BLaER1 treated with 17β-estradiol and CSF1 and Interleukin-3, amounts not matched to agents 10 nM and 100 nM (cell line): ENCODE measurements around the gene OR10R2.
"Not testable (repeated sequence)": the region's sequence is repeated elsewhere in the genome, so short reads cannot be mapped to it uniquely, and the experiment has no call there.

Experiments
- H3K27ac ChIP-seq, 11 experiments: shearing (Covaris generic); formaldehyde crosslinking; 2 replicates each; pipeline ENCODE4 v1.8.1; 2022
- H3K27me3 ChIP-seq, 11 experiments: shearing (Covaris generic); formaldehyde crosslinking; 2 replicates each; pipeline ENCODE4 v1.8.1; 2022
- H3K36me3 ChIP-seq, 11 experiments: shearing (Covaris generic); formaldehyde crosslinking; 2 replicates each; pipeline ENCODE4 v1.8.1; 2022
- H3K4me1 ChIP-seq, 10 experiments: shearing (Covaris generic); formaldehyde crosslinking; 2 replicates each; pipeline ENCODE4 v1.8.1; 2022
- H3K4me2 ChIP-seq, 11 experiments: shearing (Covaris generic); formaldehyde crosslinking; 2 replicates each; pipeline ENCODE4 v1.8.1; 2022
- H3K4me3 ChIP-seq, 10 experiments: shearing (Covaris generic); formaldehyde crosslinking; 2 replicates each; pipeline ENCODE4 v1.8.1; 2022
- H3K9ac ChIP-seq, 11 experiments: shearing (Covaris generic); formaldehyde crosslinking; 2 replicates each; pipeline ENCODE4 v1.8.1; 2022
- H3K9me3 ChIP-seq, 11 experiments: shearing (Covaris generic); formaldehyde crosslinking; replicated peaks in 1 of 11; 2 replicates each; pipeline ENCODE4 v1.8.1; 2022
- H4K20me1 ChIP-seq, 11 experiments: shearing (Covaris generic); formaldehyde crosslinking; 2 replicates each; pipeline ENCODE4 v1.8.1; 2022
- Cebpa-rat ChIP-seq, 11 experiments: shearing (Covaris generic); IDR thresholded peaks; 2 replicates each; pipeline ENCODE4 v1.8.1; 2022

The OR10R2 gene, protein sequence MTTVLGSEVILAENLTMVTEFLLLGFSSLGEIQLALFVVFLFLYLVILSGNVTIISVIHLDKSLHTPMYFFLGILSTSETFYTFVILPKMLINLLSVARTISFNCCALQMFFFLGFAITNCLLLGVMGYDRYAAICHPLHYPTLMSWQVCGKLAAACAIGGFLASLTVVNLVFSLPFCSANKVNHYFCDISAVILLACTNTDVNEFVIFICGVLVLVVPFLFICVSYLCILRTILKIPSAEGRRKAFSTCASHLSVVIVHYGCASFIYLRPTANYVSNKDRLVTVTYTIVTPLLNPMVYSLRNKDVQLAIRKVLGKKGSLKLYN

DNA sequence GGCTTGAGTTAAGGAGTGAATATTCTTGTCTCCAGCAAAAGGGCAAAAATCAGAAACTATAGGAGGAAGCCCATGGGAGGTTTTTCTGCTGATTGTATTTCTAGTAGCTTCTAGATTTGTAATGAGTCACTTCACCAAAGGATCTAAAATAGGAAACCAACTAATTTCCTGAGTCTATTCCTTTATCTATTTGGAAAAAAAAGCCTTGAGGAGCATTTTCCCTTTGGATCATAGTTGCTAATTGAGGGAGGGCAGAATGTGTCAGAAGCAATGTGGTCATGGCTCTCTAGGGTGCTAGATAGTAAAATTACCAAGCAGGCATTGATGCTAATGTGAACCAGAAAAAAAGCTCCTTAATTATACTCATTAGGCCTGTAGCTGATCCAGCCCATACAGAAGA, at the start of gene OR10R2:
TSS of gene OR10R2 (plus strand) at position 301 of the 400 bp plus-strand sequence. CDS start 106 bp downstream, outside the sequence.
- no peaks in the 10 kb centered on the region for H3K27me3 ChIP-seq
- H3K4me2 ChIP-seq = peak within 1 kb of the TSS in 3 of 11 experiments; percentile 53 to 63 (median 59); a peak in 6 of 22 replicates

DNA sequence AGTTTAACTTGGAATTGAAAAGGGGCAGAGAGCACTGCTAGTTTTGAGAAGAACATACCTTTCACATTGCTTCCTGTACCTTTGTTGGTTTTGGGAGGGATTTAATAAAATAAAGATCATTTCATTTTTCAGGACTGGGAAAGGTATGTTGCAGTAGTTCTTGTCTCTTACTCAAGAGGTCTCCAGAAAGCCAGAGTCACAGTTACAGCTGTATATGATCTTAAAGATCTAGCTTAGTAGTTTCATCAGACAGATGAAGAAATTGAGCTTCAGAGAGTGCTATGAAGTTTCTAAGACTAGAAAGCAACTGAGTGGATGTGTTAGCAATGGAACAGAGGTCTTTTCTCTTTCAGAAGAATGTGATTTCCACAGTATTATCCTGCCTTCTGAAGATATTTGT, 47.0 kb upstream of the OR10R2 start:
- H3K4me3 ChIP-seq = no peak overlapping the region
- no peak overlapping the region for H3K27ac ChIP-seq
- H3K4me1 ChIP-seq = peaks cover 0 to 3% (median 0%) of the 10 kb centered on the region in 10 experiments; a peak in 2 of 20 replicates
- no peak for TF ChIP-seq Cebpa-rat (IDR thresholded peaks at IDR 0.05)
- peaks cover 0 to 16% (median 8%) of the 10 kb centered on the region in 11 experiments; a peak in 12 of 22 replicates for H3K9me3 ChIP-seq
- H3K4me2 ChIP-seq = no peak overlapping the region
- H3K9ac ChIP-seq = no peak overlapping the region
- H3K36me3 ChIP-seq = no peaks in the 10 kb centered on the region
- H3K27me3 ChIP-seq = no peaks in the 10 kb centered on the region
- H4K20me1 ChIP-seq = no peaks in the 10 kb centered on the region

More for the DNA sequence above, at the start of gene OR10R2:
- TF ChIP-seq Cebpa-rat (IDR thresholded peaks at IDR 0.05) = no peak
- peaks cover 0 to 13% (median 0%) of the 10 kb centered on the region in 10 experiments; a peak in 6 of 20 replicates for H3K4me1 ChIP-seq
- no peaks in the 10 kb centered on the region for H4K20me1 ChIP-seq
- H3K9me3 ChIP-seq = no peaks in the 10 kb centered on the region
- H3K36me3 ChIP-seq = no peaks in the 10 kb centered on the region
- no peak within 1 kb of the TSS for H3K9ac ChIP-seq
- no peak within 1 kb of the TSS for H3K27ac ChIP-seq
- no peak within 1 kb of the TSS for H3K4me3 ChIP-seq

DNA sequence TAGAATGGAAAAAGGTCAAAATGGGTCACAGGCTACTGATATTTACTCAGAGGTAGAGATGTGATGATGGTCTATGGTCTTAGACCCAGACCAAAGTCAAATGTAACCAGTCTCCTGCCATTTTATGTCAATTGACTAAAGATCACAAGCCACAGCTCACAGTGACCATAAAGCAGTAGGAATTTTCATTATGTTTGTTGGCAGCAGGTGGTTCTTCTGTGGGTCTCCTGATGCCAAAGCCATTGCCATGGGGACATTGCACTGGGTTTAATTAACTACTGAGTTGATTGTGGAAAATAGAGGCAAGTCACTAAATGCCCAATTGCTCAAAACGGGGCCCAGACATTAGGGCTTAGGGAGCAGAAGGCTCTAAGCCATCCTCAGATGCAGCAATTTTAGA, 45.9 kb upstream of the OR10R2 start, which contains the start of gene OR10K2:
TSS of gene OR10K2 (minus strand) at position 101 of the 400 bp plus-strand sequence. CDS start 5,371 bp downstream, outside the sequence.
- Histone ChIP-seq H4K20me1 (no peaks in the 10 kb centered on the region), H3K4me3 (no peak within 1 kb of the TSS), H3K9ac (no peak within 1 kb of the TSS), H3K4me2 (no peak within 1 kb of the TSS), H3K4me1 (peaks cover 0 to 14% (median 0%) of the 10 kb centered on the region in 10 experiments; a peak in 2 of 20 replicates), H3K36me3 (no peaks in the 10 kb centered on the region), H3K9me3 (peaks cover 0 to 18% (median 8%) of the 10 kb centered on the region in 11 experiments; a peak in 12 of 22 replicates), H3K27me3 (no peaks in the 10 kb centered on the region), H3K27ac (no peak within 1 kb of the TSS)
- TF ChIP-seq Cebpa-rat (IDR thresholded peaks at IDR 0.05) = no peak

DNA sequence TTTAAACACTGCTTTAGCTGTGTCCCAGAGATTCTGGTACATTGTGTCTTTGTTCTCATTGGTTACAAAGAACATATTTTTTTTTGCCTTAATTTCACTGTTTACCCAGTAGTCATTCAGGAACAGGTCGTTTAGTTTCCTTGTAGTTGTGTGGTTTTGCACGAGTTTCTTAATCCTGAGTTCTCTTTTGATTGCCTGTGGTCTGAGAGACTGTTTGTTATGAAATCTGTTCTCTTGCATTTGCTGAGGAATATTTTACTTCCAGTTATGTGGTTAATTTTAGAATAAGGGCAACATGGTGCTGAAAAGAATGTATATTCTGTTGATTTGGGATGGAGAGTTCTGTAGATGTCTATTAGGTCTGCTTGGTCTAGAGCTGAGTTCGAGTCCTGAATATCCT, 41.9 kb upstream of the OR10R2 start:
- Histone ChIP-seq H3K4me2 (peak overlapping the region in 4 of 11 experiments; percentile 7 to 23 (median 12); a peak in 2 of 22 replicates), H3K27ac (peak overlapping the region in 1 of 11 experiments; percentile 29; a peak in 2 of 22 replicates), H3K9me3 (peaks cover 6 to 31% (median 10%) of the 10 kb centered on the region in 11 experiments; a peak in 16 of 22 replicates), H3K4me1 (peaks cover 0 to 22% (median 0%) of the 10 kb centered on the region in 10 experiments; a peak in 7 of 20 replicates)
- H3K9ac ChIP-seq, H3K36me3 ChIP-seq, H3K27me3 ChIP-seq, H4K20me1 ChIP-seq, H3K4me3 ChIP-seq: not testable (repeated sequence)

DNA sequence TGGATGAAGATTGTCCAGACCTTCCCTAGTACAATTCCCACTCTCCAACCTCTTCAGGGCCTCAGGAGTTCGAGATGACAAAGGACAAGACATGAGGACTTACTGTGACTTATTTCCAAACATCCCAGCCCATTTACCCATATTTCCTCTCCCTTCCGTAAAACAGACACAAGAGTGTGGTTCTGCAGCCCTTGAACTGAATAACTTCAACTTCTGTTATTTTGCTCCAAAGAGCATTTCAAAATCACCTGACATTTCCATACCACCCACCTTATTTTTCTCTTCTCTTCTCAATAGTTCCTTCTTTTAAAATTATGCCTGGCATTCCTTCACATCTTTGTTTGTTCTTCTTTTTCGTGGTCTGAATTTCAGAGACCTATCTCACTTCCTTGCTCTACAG, 37.3 kb upstream of the OR10R2 start:
- Histone ChIP-seq H3K9me3 (peaks cover 0 to 16% (median 7%) of the 10 kb centered on the region in 11 experiments; a peak in 10 of 22 replicates), H3K27ac (no peak overlapping the region), H3K4me3 (no peak overlapping the region), H3K36me3 (no peaks in the 10 kb centered on the region), H4K20me1 (no peaks in the 10 kb centered on the region), H3K9ac (no peak overlapping the region), H3K4me2 (peak overlapping the region in 3 of 11 experiments; percentile 18 to 41 (median 25); a peak in 5 of 22 replicates), H3K27me3 (no peaks in the 10 kb centered on the region), H3K4me1 (peaks cover 0 to 23% (median 0%) of the 10 kb centered on the region in 10 experiments; a peak in 7 of 20 replicates)
- no peak for TF ChIP-seq Cebpa-rat (IDR thresholded peaks at IDR 0.05)

DNA sequence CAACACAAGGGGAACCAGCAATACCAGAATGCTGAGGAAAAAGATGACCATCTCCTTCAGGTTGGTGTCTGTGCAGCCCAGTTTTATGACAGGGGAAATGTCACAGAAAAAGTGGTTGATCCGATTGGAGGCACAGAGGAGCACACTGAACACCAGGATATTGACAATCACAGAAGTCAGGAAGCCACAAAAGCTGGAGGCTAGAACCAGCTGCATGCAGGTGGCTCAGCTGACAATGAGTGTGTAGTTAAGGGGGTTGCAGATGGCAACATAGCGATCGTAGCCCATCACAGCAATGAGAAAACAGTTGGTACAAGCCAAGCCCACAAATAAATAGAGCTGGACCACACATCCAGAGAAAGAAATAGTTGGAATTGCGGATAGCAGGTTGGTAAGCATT, 26.6 kb upstream of the OR10R2 start:
- TF ChIP-seq Cebpa-rat (IDR thresholded peaks at IDR 0.05) = no peak
- H3K36me3 ChIP-seq = no peaks in the 10 kb centered on the region
- H3K9me3 ChIP-seq = 0 out of 22 replicates have a peak, but pooled peaks cover 0 to 3% (median 0%) of the 10 kb centered on the region in 11 experiments
- no peak overlapping the region for H3K4me2 ChIP-seq
- no peak overlapping the region for H3K27ac ChIP-seq
- no peaks in the 10 kb centered on the region for H3K4me1 ChIP-seq
- no peaks in the 10 kb centered on the region for H4K20me1 ChIP-seq
- no peaks in the 10 kb centered on the region for H3K27me3 ChIP-seq
- no peak overlapping the region for H3K9ac ChIP-seq
- H3K4me3 ChIP-seq = no peak overlapping the region

DNA sequence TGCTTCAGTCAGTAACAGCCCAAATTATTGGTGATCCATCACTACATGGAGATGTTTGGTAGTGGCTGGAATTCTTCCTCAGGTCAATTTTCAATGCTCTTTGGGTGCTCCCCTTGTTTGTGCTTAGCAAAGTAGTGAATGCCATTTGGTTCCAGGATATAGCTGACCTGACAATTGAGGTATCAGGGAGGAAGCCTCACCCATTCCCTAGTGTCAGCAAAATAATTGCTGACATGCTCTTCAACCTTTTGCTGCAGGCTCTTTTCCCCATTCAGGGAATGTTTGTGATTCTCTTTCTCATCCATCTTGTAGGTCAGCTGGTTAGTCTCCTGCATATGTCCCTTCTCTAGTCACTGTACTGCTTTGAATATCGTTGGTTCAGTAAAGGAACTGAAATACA, 17.5 kb upstream of the OR10R2 start:
- no peak overlapping the region for H3K4me2 ChIP-seq
- no peak overlapping the region for H3K27ac ChIP-seq
- H3K27me3 ChIP-seq = no peaks in the 10 kb centered on the region
- no peaks in the 10 kb centered on the region for H4K20me1 ChIP-seq
- H3K9me3 ChIP-seq = peaks cover 0 to 10% (median 0%) of the 10 kb centered on the region in 11 experiments; a peak in 6 of 22 replicates
- no peak for TF ChIP-seq Cebpa-rat (IDR thresholded peaks at IDR 0.05)
- H3K9ac ChIP-seq = no peak overlapping the region
- no peaks in the 10 kb centered on the region for H3K4me1 ChIP-seq
- H3K36me3 ChIP-seq = no peaks in the 10 kb centered on the region
- no peak overlapping the region for H3K4me3 ChIP-seq

DNA sequence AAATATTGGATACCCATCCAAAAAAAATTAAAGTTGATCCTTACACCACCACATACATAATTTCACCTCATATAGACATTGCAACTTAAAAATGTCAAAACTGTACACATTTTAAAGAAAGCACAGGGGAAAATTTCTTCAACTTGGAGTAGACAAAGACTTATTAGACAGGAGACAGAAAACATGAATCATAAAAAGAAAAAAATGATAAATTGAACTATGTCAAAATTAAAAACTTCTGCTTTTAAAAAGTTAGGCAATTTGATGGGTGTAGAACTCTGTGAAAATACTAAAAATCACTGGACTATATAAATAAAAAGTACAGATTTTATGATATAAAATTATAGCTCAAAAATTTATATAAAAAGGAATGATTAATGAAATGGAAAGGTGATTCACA, 14.8 kb upstream of the OR10R2 start:
- no peak overlapping the region for H3K4me2 ChIP-seq
- H3K4me3 ChIP-seq = no peak overlapping the region
- H3K27me3 ChIP-seq = no peaks in the 10 kb centered on the region
- no peak for TF ChIP-seq Cebpa-rat (IDR thresholded peaks at IDR 0.05)
- no peaks in the 10 kb centered on the region for H4K20me1 ChIP-seq
- peaks cover 0 to 3% (median 0%) of the 10 kb centered on the region in 11 experiments; a peak in 2 of 22 replicates for H3K9me3 ChIP-seq
- no peak overlapping the region for H3K27ac ChIP-seq
- no peak overlapping the region for H3K9ac ChIP-seq
- no peaks in the 10 kb centered on the region for H3K4me1 ChIP-seq
- H3K36me3 ChIP-seq = no peaks in the 10 kb centered on the region

DNA sequence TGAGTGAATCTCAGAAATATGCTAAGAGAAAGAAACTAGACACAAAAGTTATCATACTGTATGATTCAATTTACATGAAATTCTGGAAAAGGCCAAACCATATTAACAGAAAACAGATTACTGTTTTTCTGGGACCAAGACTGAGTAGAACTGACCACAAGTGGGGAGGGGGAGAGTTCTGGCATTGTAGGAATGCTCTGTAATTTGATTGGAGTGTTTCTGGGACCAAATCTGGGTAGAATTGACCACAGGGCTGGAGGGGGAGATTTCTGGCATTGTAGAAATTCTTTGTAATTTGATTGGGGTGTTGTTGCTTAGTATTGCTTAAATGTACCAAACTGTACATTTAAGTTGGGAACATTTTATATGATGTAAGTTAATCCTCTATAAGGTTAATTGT, 13.8 kb upstream of the OR10R2 start:
- Histone ChIP-seq H3K4me3 (no peak overlapping the region), H3K36me3 (no peaks in the 10 kb centered on the region), H3K4me2 (no peak overlapping the region), H3K27ac (no peak overlapping the region), H3K9ac (no peak overlapping the region), H3K4me1 (no peaks in the 10 kb centered on the region), H4K20me1 (no peaks in the 10 kb centered on the region), H3K9me3 (no peaks in the 10 kb centered on the region), H3K27me3 (no peaks in the 10 kb centered on the region)
- TF ChIP-seq Cebpa-rat (IDR thresholded peaks at IDR 0.05) = no peak
